HG03521 (cell line): ENCODE data around the gene HMOX2.

ENCODE experiments used
- ATAC-seq: cut with Tn5 transposase; IDR thresholded peaks from one replicate; pipeline ENCODE4 v1.9.1; 2021; ENCODE audit warnings: mild to moderate bottlenecking, moderate library complexity; ENCODE audit not compliant: unreplicated experiment

HMOX2 gene

DNA sequence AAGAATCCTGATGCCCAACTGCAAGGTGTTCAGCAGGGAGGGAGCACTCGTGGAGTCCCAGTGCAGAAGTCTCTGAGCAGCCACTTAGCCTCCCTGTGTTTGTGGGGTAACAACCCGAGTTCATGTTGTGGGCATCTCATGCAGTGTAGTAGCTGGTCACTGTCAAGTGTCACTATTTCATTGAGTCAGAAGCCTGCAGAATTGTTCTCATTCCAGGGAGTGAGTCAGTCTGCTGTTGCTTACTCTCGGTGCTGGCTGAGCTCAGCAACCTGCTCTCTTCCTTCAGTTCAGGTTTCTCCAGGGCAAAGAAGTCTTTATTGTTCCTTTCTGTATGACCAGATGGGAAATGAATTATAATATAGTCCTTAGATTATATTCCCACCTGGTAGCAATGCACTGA is 24.1 kb downstream of the HMOX2 start:
- ATAC-seq, result no peak

DNA sequence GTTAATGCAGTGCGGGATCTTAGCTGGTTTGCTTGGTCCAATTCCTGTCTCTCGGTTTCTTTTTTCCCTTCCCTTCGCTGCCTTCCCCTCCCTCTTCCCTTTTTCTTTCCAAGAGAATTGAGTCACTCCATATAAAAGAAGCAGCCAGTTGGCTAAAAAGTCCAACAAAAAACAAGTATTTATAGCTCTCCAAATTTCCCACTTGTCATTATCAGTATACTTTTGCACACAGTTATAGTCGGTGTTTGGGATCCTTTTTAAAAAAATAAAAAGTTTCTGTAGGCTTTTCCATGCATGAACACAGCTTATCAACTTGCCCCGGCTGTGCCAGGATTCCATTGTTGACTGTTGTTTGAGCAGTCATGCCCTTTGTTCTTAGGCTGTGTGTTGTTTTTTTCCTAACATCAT is 24.9 kb downstream of the HMOX2 start:
- no peak for ATAC-seq

DNA sequence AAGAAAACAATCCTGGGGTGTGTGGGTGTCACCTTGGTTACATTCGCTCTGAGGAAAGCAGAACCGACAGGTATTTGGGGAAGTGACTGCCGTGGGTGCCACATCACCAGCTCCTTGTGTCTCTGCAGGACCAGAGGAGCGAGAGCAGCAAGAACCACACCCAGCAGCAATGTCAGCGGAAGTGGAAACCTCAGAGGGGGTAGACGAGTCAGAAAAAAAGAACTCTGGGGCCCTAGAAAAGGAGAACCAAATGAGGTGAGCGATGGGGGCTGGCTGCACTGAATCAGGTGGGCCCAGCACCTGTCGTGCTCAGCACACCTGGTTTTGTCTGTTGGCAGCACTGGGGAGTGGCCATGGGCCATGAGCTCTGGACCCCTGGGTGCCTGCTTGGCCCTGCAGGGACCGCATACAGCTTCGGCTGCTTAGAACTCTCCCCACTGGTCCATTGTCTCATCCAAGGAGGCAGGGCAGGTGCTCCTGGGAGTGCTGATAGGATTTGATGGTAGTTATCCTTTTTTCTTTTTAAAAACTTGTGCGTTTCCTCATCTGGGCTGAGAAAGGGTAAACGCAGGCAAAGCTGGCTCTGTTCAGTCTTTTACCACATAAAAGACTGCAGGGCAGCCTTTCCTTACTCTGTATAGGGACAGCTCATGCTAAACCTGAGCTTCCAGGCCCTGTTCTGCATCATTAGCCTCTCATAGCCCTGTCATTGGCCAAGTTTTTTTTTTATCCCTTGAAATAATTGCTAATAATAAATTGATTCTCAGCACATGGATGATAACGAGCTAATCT is 29.4 kb downstream of the HMOX2 start:
- ATAC-seq, result peak; percentile 69

DNA sequence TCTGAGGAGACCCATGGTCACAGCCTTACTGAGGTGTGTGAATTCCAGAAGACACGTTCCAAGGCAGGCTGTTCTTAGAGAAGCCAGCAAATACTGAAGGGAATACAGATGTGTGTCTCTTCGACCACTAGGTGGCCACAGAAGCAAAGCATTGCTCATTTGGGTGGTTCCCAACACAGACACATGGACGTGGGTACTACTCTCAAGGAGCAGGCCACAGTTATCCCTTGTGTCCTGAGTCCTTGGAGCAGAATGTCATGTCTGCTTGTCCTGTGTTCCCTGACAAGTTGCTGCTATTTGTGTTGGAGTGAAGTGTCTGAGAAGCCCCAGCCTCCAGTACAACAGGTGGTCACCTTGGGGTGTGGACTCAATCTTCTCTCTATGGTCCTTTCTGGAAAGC is 30.3 kb downstream of the HMOX2 start:
- no peak for ATAC-seq

DNA sequence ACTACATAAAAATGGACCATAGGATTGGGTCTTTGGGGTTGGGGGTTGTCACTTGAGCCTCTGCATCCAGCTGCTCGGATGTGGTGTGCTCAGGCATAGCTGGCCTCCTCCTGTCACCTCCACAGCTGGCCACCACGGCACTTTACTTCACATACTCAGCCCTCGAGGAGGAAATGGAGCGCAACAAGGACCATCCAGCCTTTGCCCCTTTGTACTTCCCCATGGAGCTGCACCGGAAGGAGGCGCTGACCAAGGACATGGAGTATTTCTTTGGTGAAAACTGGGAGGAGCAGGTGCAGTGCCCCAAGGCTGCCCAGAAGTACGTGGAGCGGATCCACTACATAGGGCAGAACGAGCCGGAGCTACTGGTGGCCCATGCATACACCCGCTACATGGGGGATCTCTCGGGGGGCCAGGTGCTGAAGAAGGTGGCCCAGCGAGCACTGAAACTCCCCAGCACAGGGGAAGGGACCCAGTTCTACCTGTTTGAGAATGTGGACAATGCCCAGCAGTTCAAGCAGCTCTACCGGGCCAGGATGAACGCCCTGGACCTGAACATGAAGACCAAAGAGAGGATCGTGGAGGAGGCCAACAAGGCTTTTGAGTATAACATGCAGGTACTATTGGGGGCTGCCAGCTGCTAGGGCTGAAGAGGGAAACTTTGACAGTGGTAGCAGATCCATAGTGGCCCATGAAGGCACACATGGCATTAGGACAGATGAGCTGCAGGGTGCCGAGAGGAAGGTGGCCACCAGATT is 31.6 kb downstream of the HMOX2 start:
- no peak for ATAC-seq

DNA sequence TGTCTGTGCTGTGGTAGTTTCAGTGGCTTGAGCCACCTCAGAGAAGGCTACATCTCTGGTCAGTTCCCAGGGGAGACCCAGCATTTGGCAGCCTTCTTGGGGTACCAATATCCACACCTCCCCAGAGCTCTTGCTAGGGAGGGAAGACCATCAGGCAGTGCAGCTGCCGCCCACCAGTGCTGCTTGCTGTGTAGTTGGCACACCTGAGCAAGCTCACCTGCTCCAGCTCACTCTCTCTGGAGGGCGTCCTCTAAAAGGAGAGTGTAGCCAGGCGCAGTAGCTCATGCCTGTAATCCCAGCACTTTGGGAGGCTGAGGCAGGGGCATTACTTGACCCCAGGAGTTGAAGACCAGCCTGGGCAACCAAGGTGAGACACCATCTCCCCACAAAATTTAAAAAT is 32.6 kb downstream of the HMOX2 start:
- ATAC-seq, result no peak

DNA sequence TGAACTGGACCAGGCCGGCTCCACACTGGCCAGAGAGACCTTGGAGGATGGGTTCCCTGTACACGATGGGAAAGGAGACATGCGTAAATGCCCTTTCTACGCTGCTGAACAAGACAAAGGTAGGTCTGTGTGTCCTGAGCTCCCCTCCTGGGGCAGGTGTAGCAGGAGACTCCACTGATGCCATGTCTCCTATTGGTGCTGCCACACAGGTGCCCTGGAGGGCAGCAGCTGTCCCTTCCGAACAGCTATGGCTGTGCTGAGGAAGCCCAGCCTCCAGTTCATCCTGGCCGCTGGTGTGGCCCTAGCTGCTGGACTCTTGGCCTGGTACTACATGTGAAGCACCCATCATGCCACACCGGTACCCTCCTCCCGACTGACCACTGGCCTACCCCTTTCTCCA is 33.2 kb downstream of the HMOX2 start:
- ATAC-seq, result no peak

DNA sequence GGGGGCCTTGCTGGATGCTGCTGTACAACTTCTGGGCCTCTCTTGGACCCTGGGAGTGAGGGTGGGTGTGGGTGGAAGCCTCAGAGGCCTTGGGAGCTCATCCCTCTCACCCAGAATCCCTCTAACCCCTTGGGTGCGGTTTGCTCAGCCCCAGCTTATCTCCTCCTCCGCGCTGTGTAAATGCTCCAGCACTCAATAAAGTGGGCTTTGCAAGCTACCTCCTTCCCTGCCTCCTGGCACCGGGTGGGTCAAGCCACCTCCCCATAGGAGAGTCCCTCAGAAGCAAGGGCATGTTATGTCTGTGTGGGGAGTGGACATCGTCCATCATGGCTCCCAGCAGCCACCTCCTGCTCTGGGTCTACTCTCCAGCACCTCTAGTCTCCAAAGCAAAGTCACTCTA is 33.9 kb downstream of the HMOX2 start:
- no peak for ATAC-seq

DNA sequence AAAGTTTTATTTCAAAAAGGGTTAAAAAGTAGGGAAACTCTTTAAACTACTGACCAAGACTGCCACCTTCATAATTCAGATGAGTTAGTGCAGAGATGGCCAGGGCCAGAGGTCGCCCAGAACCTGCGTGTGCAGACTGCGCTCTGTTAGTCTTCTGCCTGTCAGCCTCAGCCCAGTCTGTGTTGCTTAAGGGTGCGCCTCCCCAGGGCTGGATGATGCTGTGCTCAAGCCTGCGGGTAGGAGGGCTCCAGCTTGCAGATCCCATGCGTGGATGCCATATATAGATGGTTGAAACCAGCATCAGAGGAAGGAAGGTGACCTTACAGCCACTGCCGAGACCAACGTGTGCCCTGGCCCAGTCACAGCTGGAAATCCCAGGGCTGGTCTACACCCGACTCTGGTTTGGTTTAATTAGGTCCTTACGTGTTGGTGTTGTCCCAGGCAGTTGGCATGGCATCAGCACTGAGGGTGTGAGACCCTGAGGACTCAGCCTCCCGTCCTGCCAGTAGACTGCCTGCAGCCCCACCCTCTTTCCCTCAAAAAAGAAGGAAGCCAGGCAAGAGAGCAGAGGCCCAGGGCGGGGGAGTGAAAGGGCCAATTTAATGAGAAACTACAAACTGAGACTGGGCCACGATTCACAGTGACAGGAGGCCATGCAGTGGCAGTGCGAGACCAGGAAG is 34.7 kb downstream of the HMOX2 start:
- ATAC-seq, result no peak

DNA sequence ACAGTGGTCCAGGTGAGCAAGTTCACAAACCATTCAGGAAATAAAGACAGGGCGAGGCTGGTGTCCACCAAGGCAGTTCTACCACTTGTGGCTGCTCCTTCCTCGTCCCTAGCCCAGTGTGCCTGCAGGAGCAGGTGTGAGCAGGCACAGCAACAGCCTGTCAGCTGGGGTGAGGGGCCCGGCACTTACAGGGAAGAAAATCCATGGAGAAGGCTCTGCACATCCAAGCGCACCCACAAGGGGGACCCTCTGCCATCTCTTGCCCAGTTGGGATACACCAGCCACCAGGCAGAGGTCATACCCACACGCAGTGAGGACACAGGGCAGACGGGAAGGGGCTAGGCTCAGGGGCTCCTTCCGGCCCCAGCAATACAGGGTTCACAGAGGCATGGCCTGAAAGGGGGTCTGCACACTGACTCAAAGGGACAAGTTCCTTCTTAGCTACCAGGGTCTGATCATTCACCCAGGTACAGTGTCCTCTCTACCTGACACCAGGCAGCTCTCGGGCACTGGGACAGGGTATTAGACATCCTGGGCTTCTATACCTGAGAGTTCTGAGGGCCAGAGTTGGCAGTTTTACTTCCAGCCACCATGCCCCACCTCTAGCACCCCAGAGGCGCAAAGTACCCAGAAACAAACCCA is 35.4 kb downstream of the HMOX2 start:
- no peak for ATAC-seq

DNA sequence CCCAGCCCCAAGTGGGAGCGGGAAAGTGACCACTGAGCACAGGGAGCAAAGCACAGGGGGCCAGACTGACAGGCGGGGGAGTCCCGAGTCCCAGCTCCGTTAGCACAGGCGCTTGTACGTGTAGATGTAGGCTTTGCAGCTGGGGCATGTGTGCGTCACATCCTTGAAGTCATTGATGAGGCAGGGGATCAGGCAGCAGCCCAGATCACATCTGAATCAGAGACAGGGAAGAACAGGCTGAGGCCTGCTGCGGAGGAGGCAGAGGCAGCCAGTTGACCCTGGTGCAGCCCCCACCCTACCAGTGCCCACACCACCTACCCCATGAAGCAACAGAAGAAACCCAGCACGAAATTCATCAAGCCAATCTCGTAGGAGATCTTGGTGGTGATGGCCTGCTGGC is 36.3 kb downstream of the HMOX2 start:
- no peak for ATAC-seq

DNA sequence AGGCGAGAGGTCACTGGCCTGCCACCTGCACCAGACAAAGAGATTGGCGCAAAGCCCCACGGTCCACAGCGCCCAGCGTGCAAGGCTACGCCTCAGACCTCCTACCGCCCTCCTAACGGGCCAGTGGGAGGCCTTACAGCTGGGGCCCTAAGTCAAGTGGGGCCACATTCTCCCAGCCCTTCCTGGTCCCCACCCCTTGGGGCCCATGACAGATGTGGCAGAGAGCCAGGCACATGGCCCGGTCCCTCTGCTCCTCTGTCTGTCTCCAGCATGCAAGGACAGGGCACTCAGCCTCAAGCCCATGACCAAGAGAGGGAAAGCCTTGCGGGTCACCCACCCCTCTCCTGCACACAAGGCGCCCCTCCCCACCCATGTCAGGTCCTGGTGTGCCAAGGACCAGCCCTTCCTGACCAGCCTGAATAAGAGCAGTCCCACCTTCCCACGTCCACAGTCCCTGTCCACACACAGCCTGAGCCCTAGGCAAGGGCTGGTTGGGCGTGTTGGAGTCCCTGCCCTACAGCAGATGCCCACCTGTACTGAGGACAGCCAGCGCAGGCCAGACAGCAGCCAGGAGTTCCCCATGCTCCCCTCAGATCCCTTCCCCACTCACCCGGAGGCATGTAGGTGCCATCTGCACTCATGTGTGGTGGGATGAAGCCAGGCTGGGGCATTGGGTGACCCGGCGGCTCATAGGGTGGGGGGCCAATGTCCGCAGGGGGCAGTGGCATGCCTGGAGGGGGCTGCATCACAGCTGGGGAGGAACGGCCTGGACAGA is 37.1 kb downstream of the HMOX2 start:
- ATAC-seq, result no peak

DNA sequence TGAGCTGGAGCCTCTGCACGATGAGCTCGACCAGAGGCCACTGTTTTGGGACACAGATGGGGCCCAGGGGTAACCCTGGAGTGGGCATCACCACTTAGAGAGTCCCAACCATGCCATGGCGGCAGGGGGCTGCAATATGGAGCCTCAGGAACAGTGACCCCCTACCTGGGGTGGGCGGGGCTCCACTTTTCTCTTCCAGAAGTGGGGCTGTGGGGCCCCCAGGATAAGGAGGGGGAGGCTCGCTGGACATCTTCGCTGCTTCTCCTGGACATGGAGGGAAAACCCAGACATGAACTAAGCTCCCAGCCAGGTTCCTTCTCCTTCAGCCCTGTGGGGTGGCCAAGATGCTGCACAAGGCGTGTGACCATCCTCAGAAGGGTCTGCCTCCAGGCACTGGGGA is 37.7 kb downstream of the HMOX2 start:
- no peak for ATAC-seq

DNA sequence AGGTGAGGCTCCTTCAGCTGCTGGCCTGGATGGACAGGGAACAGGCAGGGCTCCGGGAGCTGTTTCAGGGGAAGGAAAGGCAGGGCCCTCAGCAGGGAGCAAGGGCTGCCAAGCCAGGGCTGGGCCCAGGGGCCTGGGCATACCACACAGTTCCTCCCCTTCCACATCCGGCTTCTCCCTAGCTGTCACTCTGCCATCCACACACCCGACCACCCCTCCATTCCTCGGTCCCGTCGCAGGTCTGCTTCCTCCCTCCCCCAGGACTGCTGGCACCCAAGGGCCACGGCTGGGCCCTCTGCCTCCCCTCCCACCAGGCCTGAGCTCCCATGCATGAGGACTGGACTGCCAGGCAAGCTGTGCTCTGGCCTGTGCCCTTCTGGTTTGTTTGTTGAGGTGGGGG is 38.4 kb downstream of the HMOX2 start:
- ATAC-seq, result no peak

DNA sequence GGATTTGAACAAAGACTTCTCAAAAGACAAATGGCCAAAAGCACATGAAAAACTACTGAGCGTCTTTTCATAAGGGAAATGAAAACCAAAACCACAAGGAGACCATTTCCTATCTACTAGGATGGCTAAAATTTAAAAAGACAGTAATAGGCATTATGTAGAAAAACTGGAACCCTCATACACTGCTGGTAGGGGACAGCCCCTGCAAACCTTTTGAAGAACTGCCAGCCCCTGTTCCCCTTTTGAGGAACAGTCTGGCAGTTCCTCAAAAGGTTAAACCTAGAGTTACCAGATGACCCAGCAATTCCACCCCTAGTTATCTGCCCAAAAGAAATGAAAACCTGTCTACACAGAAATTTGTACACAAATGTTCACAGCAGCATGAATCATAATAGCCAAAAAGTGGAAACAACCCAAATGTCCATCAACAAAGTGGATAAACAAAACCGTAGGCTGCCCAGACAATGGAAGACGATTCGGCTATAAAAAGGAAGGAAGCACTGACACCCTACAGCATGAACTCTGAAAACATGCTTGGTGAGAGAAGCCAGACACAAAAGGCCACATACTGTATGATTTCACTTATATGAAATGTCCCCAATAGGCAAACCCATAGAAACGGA is 39.5 kb downstream of the HMOX2 start:
- no peak for ATAC-seq

DNA sequence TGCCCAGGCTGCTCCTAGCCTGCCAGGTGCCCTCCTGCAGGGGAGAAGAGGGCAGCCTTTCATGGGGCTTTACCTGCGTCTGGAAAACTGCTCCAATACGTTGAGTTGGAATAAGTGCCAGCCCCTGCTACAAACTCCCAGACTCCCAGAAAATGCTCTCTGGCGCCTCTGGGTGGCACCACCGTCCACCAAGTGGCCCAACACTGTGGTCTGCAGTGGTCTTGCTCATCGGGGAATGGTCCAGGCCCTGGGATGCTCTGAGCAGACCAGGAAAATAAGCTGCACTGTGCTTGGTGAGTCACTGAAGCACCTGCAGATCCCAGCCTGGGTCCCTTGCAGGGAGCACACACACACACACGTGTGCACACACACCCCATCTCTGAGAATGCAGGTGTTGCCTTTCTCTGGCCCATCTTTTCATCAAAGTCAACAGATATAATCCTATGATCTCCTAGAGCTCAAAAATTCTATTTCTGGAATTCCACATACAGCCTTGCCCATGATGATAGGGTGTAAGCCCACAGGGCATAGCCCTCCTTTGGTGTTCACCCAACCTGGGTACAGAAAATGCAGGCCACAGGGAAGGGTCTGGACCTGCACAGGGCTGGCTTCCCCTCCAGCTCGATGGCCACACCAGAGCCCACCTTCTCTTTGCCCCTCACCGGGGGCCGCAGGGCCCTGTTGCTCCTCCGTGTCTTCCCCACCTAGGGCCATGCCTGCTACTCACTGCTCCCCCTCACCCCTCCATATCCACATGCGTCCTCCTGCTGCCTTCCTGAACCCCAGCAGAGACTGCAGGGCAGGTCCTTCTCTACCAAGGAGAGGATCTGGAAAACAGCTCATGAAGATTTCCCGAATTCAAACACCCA is 41.8 kb downstream of the HMOX2 start:
- ATAC-seq, result no peak

DNA sequence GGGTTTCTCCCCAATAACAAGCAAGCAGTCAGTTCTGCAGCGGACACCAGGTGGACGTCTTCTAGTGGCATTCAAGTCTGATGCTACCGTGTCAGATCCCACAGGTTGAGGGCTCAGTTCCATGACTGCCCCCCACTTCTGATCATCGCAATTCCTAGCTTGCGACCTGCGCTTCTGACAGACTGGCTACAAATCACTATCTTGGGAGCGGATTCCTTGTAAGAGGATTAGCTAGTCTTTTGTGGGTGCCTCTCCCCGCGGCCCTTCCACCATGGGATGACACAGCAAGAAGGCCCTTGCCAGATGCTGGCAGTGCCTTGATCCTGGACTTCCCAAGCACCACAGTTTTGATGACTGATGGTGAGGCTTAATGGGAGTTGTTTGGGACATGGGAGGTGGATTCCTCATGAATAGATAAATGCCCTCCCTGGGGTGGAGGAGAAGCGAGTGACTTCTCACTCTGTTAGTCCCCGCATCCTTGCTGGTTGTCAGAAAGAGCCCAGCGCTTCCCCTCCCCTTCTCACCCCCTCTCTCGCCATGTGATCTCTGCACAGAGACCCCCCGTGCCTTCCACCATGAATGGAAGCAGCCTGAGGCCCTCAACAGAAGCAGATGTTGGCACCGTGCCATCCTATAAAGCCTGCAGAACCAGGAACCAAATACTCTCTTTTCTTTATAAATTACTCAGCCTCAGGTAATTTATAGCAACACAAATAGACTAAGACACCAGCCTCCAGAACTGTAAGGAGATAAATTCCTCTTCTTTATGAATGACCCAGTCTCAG is 43.3 kb downstream of the HMOX2 start:
- no peak for ATAC-seq

DNA sequence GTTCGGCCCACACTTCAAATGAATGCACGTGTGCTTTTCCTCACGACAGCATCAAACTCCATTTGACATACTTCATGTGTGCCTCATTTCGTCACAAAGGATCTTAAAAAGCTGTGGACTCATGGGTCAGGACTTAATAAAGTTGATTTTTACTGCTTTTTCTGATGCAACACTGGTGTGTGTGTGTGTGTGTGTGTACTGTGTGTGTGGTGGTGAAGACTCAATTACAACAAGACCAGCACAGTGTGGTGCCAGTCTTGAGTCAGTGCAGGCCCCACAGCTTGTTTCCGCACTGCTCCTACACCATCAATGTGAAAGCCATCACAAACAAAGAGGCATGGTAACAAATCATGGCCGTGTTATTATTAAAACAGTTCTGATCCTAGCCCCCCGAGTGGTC is 44.7 kb downstream of the HMOX2 start:
- no peak for ATAC-seq
